H1 (cell line): Measurements from ENCODE around the gene ETV2. TPM values are rescaled to one million over a fixed set of nuclear protein-coding genes. Genes with fewer than 3 reads are reported as not detected.

Experiments used
- CTCF ChIA-PET: fragments of 300-600 bp; sonication (Branson Sonifier 250); formaldehyde crosslinking; loops from one replicate; lab custom pipeline; 2021; ENCODE audit not compliant: partially characterized antibody; lab: Charles Lee
- POLR2A ChIA-PET: fragments of 300-600 bp; sonication (Branson Sonifier 250); formaldehyde crosslinking; loops from one replicate; lab custom pipeline; 2021; ENCODE audit warnings: inconsistent platforms; ENCODE audit not compliant: partially characterized antibody; lab: Charles Lee
- DNase-seq, 2 experiments: peaks; one replicate each; pipeline versions ENCODE4 v3.0.0 to v3.0.0-alpha.2; 2010 to 2022; ENCODE audit warnings: low spot score in 2 of 2, low read depth in 1 of 2, mixed read lengths in 1 of 2
- FAIRE-seq: peaks from 2 replicates; lab custom pipeline; 2011; peaks lifted over from hg19 to GRCh38; lab: Jason Lieb, UNC
- H2AFZ ChIP-seq: 2 replicates; pipeline ENCODE4 v1.8.1; 2012; ENCODE audit warnings: low read length, inconsistent platforms
- H2AK5ac ChIP-seq: 2 replicates; pipeline ENCODE4 v1.6.1; 2013; ENCODE audit warnings: low read depth, low read length
- H2BK120ac ChIP-seq: replicated peaks from 2 replicates; pipeline ENCODE3; 2013; ENCODE audit warnings: low read depth, low read length, inconsistent platforms
- H2BK12ac ChIP-seq: 2 replicates; pipeline ENCODE4 v1.6.1; 2013; ENCODE audit warnings: low read depth, low read length
- H2BK15ac ChIP-seq: 2 replicates; pipeline ENCODE4 v1.6.1; 2013; ENCODE audit warnings: low read length
- H2BK20ac ChIP-seq: 2 replicates; pipeline ENCODE4 v1.6.1; 2013; ENCODE audit warnings: low read length
- H2BK5ac ChIP-seq: 2 replicates; pipeline ENCODE4 v1.6.1; 2013; ENCODE audit warnings: low read depth, low read length
- H3K14ac ChIP-seq: 2 replicates; pipeline ENCODE4 v1.6.1; 2013; ENCODE audit warnings: inconsistent platforms; ENCODE audit not compliant: insufficient read length
- H3K18ac ChIP-seq: 2 replicates; pipeline ENCODE4 v1.6.1; 2013; ENCODE audit warnings: low read length; ENCODE audit errors: extremely low read depth
- H3K23ac ChIP-seq: 2 replicates; pipeline ENCODE4 v1.6.1; 2013; ENCODE audit warnings: inconsistent platforms; ENCODE audit not compliant: insufficient read length
- H3K23me2 ChIP-seq: 2 replicates; pipeline ENCODE4 v1.6.1; 2013; ENCODE audit warnings: low read depth, low read length
- H3K27ac ChIP-seq: 2 replicates; pipeline ENCODE4 v1.6.1; 2011; ENCODE audit warnings: low read depth, low read length, inconsistent platforms
- H3K27me3 ChIP-seq, 4 experiments: replicated peaks in 1 of 4; 1 replicate in 1 of 4; 2 replicates in 3 of 4; pipeline versions ENCODE4 v1.6.1 to v1.8.1; 2011 to 2013; ENCODE audit warnings: low read length in 3 of 4, mild to moderate bottlenecking in 3 of 4, inconsistent platforms in 2 of 4, mixed read lengths in 2 of 4, moderate library complexity in 1 of 4; ENCODE audit not compliant: control insufficient read depth in 3 of 4, insufficient read depth in 3 of 4; ENCODE audit errors: extremely low read depth in 1 of 4
- H3K36me3 ChIP-seq, 4 experiments: 2 replicates each; pipeline versions ENCODE4 v1.6.1 to v1.8.1; 2011 to 2013; ENCODE audit warnings: mild to moderate bottlenecking in 4 of 4, low read length in 3 of 4, moderate library complexity in 2 of 4, control low read depth in 1 of 4, inconsistent platforms in 1 of 4; ENCODE audit not compliant: insufficient read depth in 4 of 4, control insufficient read depth in 2 of 4
- H3K4ac ChIP-seq: replicated peaks from 2 replicates; pipeline ENCODE3; 2013; ENCODE audit warnings: low read length, low read depth, mixed read lengths, inconsistent platforms; ENCODE audit not compliant: insufficient read length
- H3K4me1 ChIP-seq, 4 experiments: replicated peaks in 1 of 4; 1 replicate in 1 of 4; 2 replicates in 3 of 4; pipeline versions ENCODE4 v1.6.1 to v1.8.1; 2011 to 2013; ENCODE audit warnings: low read length in 3 of 4, inconsistent platforms in 2 of 4, mixed read lengths in 1 of 4; ENCODE audit not compliant: insufficient read depth in 4 of 4, control insufficient read depth in 3 of 4
- H3K4me2 ChIP-seq, 2 experiments: 2 replicates each; pipeline versions ENCODE4 v1.6.1 to v1.8.1; 2011 to 2013; ENCODE audit warnings: low read depth in 2 of 2, low read length in 2 of 2, control low read depth in 1 of 2, inconsistent platforms in 1 of 2, mild to moderate bottlenecking in 1 of 2; ENCODE audit not compliant: insufficient read depth in 1 of 2
- H3K4me3 ChIP-seq, 4 experiments: fragments of 200-600, 300-600 bp in 1 of 4; sonication (generic), shearing (Covaris generic), sonication (Bioruptor Twin) in 1 of 4; 2 replicates each; pipeline versions ENCODE4 v1.5.1 to v1.8.1; 2011 to 2016; ENCODE audit warnings: low read length in 4 of 4, low read depth in 3 of 4, control low read depth in 2 of 4, inconsistent platforms in 2 of 4, mild to moderate bottlenecking in 2 of 4, mixed read lengths in 1 of 4, moderate library complexity in 1 of 4; ENCODE audit not compliant: insufficient read depth in 2 of 4; ENCODE audit errors: extremely low read depth in 1 of 4
- H3K56ac ChIP-seq: replicated peaks from 2 replicates; pipeline ENCODE3; 2013; ENCODE audit warnings: low read depth, mild to moderate bottlenecking, mixed read lengths, low read length, inconsistent platforms; ENCODE audit not compliant: insufficient read length
- H3K79me1 ChIP-seq: 2 replicates; pipeline ENCODE4 v1.6.1; 2013; ENCODE audit warnings: low read depth, low read length, control low read depth
- H3K79me2 ChIP-seq, 2 experiments: 2 replicates each; pipeline versions ENCODE4 v1.6.1 to v1.8.1; 2012 to 2013; ENCODE audit warnings: low read length in 2 of 2, mild to moderate bottlenecking in 2 of 2, inconsistent platforms in 1 of 2; ENCODE audit not compliant: insufficient read depth in 2 of 2, control insufficient read depth in 1 of 2
- H3K9ac ChIP-seq, 4 experiments: replicated peaks in 1 of 4; 1 replicate in 1 of 4; 2 replicates in 3 of 4; pipeline versions ENCODE4 v1.6.1 to v1.8.1; 2011 to 2013; ENCODE audit warnings: low read depth in 3 of 4, low read length in 3 of 4, control low read depth in 2 of 4, mild to moderate bottlenecking in 2 of 4, moderate library complexity in 2 of 4, inconsistent platforms in 1 of 4; ENCODE audit errors: extremely low read depth in 1 of 4
- H3K9me3 ChIP-seq, 2 experiments: 2 replicates each; pipeline versions ENCODE4 v1.6.1 to v1.8.1; 2012 to 2013; ENCODE audit warnings: mild to moderate bottlenecking in 2 of 2, moderate library complexity in 2 of 2, control low read depth in 1 of 2, inconsistent platforms in 1 of 2, low read depth in 1 of 2, low read length in 1 of 2, mixed read lengths in 1 of 2; ENCODE audit not compliant: insufficient read depth in 2 of 2
- H4K20me1 ChIP-seq, 2 experiments: replicated peaks in 1 of 2; 2 replicates each; pipeline versions ENCODE3 to v1.8.1; 2011 to 2013; ENCODE audit warnings: inconsistent platforms in 2 of 2, low read length in 2 of 2, mild to moderate bottlenecking in 1 of 2; ENCODE audit not compliant: insufficient read depth in 2 of 2, control insufficient read depth in 1 of 2
- H4K5ac ChIP-seq: 2 replicates; pipeline ENCODE4 v1.6.1; 2013; ENCODE audit warnings: low read length, low read depth, mixed read lengths, inconsistent platforms; ENCODE audit not compliant: insufficient read length
- H4K8ac ChIP-seq: 2 replicates; pipeline ENCODE4 v1.8.0; 2013; ENCODE audit warnings: mild to moderate bottlenecking, moderate library complexity, low read length, inconsistent platforms; ENCODE audit not compliant: insufficient read depth; ENCODE audit errors: extremely low read depth
- H4K91ac ChIP-seq: replicated peaks from 2 replicates; pipeline ENCODE3; 2013; ENCODE audit warnings: low read length, mixed read lengths, inconsistent platforms; ENCODE audit not compliant: insufficient read length
- CBX5 ChIP-seq: fragments of 300-800, 300-1000 bp; sonication (generic); IDR thresholded peaks from 2 replicates; pipeline ENCODE4 v1.7.1; 2016; ENCODE audit warnings: antibody characterized with exemption, low read length, low read depth
- CHD1 ChIP-seq: IDR thresholded peaks from 2 replicates; pipeline ENCODE4 v1.6.1; 2012; ENCODE audit warnings: low read depth, low read length, improper control_type of control experiment
- CTBP2 ChIP-seq: IDR thresholded peaks from 2 replicates; pipeline ENCODE4 v1.7.0; 2011; ENCODE audit warnings: borderline replicate concordance, mild to moderate bottlenecking, moderate library complexity, mixed read lengths, low read length; ENCODE audit not compliant: insufficient read depth, insufficient read length
- EGR1 ChIP-seq: IDR thresholded peaks from 2 replicates; pipeline ENCODE4 v1.6.1; 2011; ENCODE audit warnings: low read depth, low read length, borderline replicate concordance
- EZH2 ChIP-seq: fragments of 200-600 bp; sonication (generic); IDR thresholded peaks from 2 replicates; pipeline ENCODE4 v1.7.1; 2012; ENCODE audit warnings: low read depth, mild to moderate bottlenecking, moderate library complexity, low read length, inconsistent platforms; ENCODE audit not compliant: severe bottlenecking
- KDM5A ChIP-seq: fragments of 200-600 bp; IDR thresholded peaks from 2 replicates; pipeline ENCODE4 v1.7.1; 2012; ENCODE audit warnings: mild to moderate bottlenecking, low read length, inconsistent platforms, mixed read lengths
- POLR2A ChIP-seq, 2 experiments: IDR thresholded peaks; 1 replicate in 1 of 2; 2 replicates in 1 of 2; pipeline ENCODE4 v1.6.1; 2011; ENCODE audit warnings: low read depth in 2 of 2, low read length in 2 of 2, mild to moderate bottlenecking in 2 of 2; ENCODE audit errors: control extremely low read depth in 1 of 2
- RBBP5 ChIP-seq: IDR thresholded peaks from 2 replicates; pipeline ENCODE4 v1.7.1; 2012; ENCODE audit warnings: low read depth, mild to moderate bottlenecking, inconsistent platforms, low read length, moderate library complexity, borderline replicate concordance
- SIN3A ChIP-seq, 2 experiments: IDR thresholded peaks in 1 of 2; conservative IDR thresholded peaks in 1 of 2; 2 replicates each; pipeline ENCODE4 v1.6.1; 2011 to 2012; ENCODE audit warnings: low read length in 2 of 2, improper control_type of control experiment in 1 of 2, low read depth in 1 of 2, mild to moderate bottlenecking in 1 of 2
- SP1 ChIP-seq: IDR thresholded peaks from 2 replicates; pipeline ENCODE4 v1.6.1; 2011; ENCODE audit warnings: low read depth, low read length
- SUZ12 ChIP-seq: fragments of 200-600 bp; sonication (generic); IDR thresholded peaks from 2 replicates; pipeline ENCODE4 v1.6.1; 2012; ENCODE audit warnings: mild to moderate bottlenecking, inconsistent platforms, low read length, moderate library complexity, mixed read lengths
- TBP ChIP-seq: IDR thresholded peaks from 2 replicates; pipeline ENCODE4 v1.6.1; 2011; ENCODE audit warnings: low read depth, low read length, improper control_type of control experiment
- YY1 ChIP-seq: IDR thresholded peaks from 2 replicates; pipeline ENCODE4 v1.6.1; 2011; ENCODE audit warnings: low read depth, mild to moderate bottlenecking, low read length
- WGBS, 2 experiments: shearing (Covaris generic) in 1 of 2; methylation state at CpG; one replicate each; pipeline versions ENCODE4 v1.1.6 to v1.1.7; 2013 to 2015; ENCODE audit warnings: low lambda C conversion rate in 2 of 2, mixed read lengths in 2 of 2, inconsistent platforms in 1 of 2, low coverage in 1 of 2, missing lambda C conversion rate in 1 of 2; ENCODE audit not compliant: insufficient replicate concordance in 2 of 2, insufficient coverage in 1 of 2, insufficient read length in 1 of 2; ENCODE audit errors: extremely low coverage in 1 of 2, missing lambda C conversion rate in 1 of 2; 5-methylcytosine and 5-hydroxymethylcytosine counted together
- polyA plus RNA-seq, 7 experiments: library from polyadenylated mRNA; depleted of rRNA in 3 of 7; stranded (reverse) in 5 of 7; unstranded in 2 of 7; fragments of >200 nt in 5 of 7; fragments of 200-250 nt in 2 of 7; gene quantifications; 1 replicate in 5 of 7; 2 replicates in 1 of 7; 4 replicates in 1 of 7; pipeline versions ENCODE4 v1.2.1 to v1.2.3, GENCODE V29; 2011 to 2013; ENCODE audit warnings: missing spikeins in 2 of 7, mixed read lengths in 2 of 7
- total RNA-seq: library from RNA; stranded (reverse); fragmentation: NEBNext Ultra II Directional; extraction: Animal tissue kit (Norgen Biotek cat#: 25700); gene quantifications from 2 replicates; pipeline ENCODE4 v1.2.1, GENCODE V29; 2021

Gene ETV2
- total and polyA plus RNA-seq, 2 of the 8 experiments (the other 6 are each of a cell fraction or from before 2014, with no cell fraction given) = 0.88 to 1.3 TPM

DNA sequence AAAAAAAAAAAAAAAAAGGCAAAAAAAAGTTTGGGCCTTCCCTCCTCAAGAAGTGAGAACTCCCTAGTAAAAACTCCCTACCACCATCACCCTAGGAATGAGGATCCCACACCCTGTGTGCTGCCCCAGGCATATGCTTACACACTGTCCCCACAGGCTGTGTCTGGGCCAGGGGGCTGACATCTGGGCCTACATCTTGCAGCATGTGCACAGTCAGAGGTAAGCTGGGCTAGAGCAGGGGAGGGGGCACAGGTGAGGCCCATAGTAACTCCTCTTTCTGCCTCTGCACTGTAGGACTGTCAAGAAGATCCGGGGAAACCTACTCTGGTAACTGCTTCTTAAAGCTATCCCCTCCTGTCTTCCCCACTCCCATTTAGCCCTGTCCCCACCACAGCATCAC lies 28.0 kb upstream of the ETV2 start:
- 95% methylated on average over 1 of the region's 1 CpG; no CpG with 5 or more reads in 1 of the 2 experiments for WGBS, 2 experiments
- no peak overlapping the region for H2BK120ac ChIP-seq
- H3K9me3 ChIP-seq = no peaks in the 10 kb centered on the region
- H4K5ac ChIP-seq = no peak overlapping the region
- peaks cover 8% of the 10 kb centered on the region; the same call in 1 of the 2 replicates for H3K23me2 ChIP-seq
- no peak overlapping the region for H2BK5ac ChIP-seq
- H3K4me2 ChIP-seq = peak overlapping the region in 1 of 2 experiments; percentile 96; a peak in 1 of 4 replicates
- H3K23ac ChIP-seq = no peak overlapping the region
- ChIA-PET CTCF (interaction anchor here (1.0 to 7.1 kb wide), 6 partner anchors 9 to 65 kb away, joined by 4 to 38 read pairs (median 12); no protein-coding TSS in a partner anchor), POLR2A (interaction anchor here (1.1 to 2.5 kb wide), 11 partner anchors 8 to 118 kb away, joined by 3 to 13 read pairs (median 5); no protein-coding TSS in a partner anchor)
- H4K91ac ChIP-seq = no peak overlapping the region
- TF ChIP-seq CBX5 = no peak
- TF ChIP-seq SUZ12 = no peak
- no peak for TF ChIP-seq CHD1
- no peak for TF ChIP-seq SIN3A (conservative IDR thresholded peaks at IDR 0.05 in 1 of 2, IDR thresholded peaks at IDR 0.05 in 1 of 2; ENCODE audit: low read depth in 1 of 2, low read length in 2 of 2)
- TF ChIP-seq RBBP5 = no peak
- no peak for TF ChIP-seq KDM5A
- TF ChIP-seq EGR1 = no peak
- no peak for TF ChIP-seq EZH2
- no peak for TF ChIP-seq CTBP2
- TF ChIP-seq SP1 = no peak
- no peak for TF ChIP-seq TBP
- no peak for TF ChIP-seq YY1
- no peak for TF ChIP-seq POLR2A (IDR thresholded peaks at IDR 0.05; ENCODE audit: control extremely low read depth in 1 of 2, low read depth in 2 of 2, low read length in 2 of 2)
- H3K27ac ChIP-seq = no peak overlapping the region
- no peak overlapping the region for H3K9ac ChIP-seq
- H2BK20ac ChIP-seq = no peak overlapping the region
- peaks cover 0 to 4% (median 2%) of the 10 kb centered on the region in 4 experiments; a peak in 4 of 7 replicates for H3K4me1 ChIP-seq
- H3K14ac ChIP-seq = no peak overlapping the region
- H2AFZ ChIP-seq = no peak overlapping the region
- H3K4me3 ChIP-seq = peak overlapping the region in 1 of 4 experiments; percentile 84; a peak in 4 of 8 replicates
- H3K36me3 ChIP-seq = peaks cover 0 to 9% (median 4%) of the 10 kb centered on the region in 4 experiments; a peak in 3 of 8 replicates
- no peak for DNase-seq
- H3K18ac ChIP-seq = no peak overlapping the region
- H2BK15ac ChIP-seq = no peak overlapping the region
- no peaks in the 10 kb centered on the region for H3K79me2 ChIP-seq
- no peak overlapping the region for H3K4ac ChIP-seq
- no peak for FAIRE-seq
- H4K8ac ChIP-seq = no peak overlapping the region
- no peak overlapping the region for H2BK12ac ChIP-seq
- H3K56ac ChIP-seq = no peak overlapping the region
- H3K27me3 ChIP-seq = peaks cover 0 to 3% (median 0%) of the 10 kb centered on the region in 4 experiments; a peak in 1 of 7 replicates
- no peak overlapping the region for H2AK5ac ChIP-seq
- no peaks in the 10 kb centered on the region for H3K79me1 ChIP-seq
- H4K20me1 ChIP-seq = peaks cover 0 to 2% of the 10 kb centered on the region in 2 experiments
